ENCODE results near the gene CASK. TPM values are rescaled to one million over a fixed set of nuclear protein-coding genes. Genes with fewer than 3 reads are reported as not detected.

Gene CASK
- total and polyA plus RNA-seq, 12 donors, result 4.7 to 53.0 (median 41.3) TPM

DNA sequence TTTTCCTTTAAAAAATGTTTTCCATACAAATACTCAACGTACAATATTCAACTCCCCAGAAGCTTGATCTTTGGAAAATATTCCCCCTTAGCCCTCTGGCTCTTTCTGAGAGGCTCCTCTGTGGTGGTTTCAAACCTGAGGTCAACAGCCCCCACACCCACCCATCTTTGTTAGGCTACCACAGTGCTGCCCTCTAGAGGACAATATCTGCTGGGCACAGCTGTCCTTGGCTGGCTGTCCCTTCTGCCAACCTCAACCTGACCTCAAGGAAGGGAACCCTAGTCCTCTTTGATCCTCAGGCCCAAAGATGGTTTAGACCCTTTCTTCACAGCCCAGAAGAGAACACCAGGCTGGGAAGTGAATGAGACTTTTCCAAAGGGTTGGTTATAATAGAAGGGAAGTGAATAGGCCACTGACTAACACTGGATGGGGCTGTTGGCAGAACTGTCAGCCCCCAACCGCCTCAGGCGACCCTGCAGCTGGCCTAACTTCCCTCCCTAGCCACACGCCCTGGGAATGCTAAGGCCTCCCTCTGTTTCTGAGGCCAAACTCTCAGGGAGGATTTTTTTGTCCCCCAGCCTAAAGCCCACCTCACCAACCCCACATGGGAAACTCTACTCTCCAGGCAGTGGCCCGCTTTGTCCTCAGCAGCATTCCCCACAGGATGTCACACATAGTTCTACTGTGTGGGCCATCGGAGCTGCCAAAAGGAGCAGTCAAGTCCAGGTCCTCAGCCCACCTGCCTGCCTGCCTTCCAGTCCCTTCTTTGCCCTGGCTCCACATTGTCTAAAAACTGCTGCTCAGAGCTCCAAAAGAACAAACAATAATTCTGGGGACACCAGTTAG, 441.9 kb downstream of the CASK start:
- intact Hi-C loops (cut with DNase I), result no loop called here
- Histone ChIP-seq H3K4me3 (no peak overlapping the region), H3K9me3 (replicated peaks in 1 of 3) (no peaks in the 10 kb centered on the region), H3K27ac (no peak overlapping the region), H3K36me3 (replicated peaks in 1 of 2) (no peaks in the 10 kb centered on the region), H3K4me1 (replicated peaks in 1 of 2) (no peaks in the 10 kb centered on the region), H3K27me3 (peaks cover 4% of the 10 kb centered on the region)
- no peak for DNase-seq
- no peak for TF ChIP-seq POLR2A (IDR thresholded peaks at IDR 0.05)
- TF ChIP-seq, protein P1, sequence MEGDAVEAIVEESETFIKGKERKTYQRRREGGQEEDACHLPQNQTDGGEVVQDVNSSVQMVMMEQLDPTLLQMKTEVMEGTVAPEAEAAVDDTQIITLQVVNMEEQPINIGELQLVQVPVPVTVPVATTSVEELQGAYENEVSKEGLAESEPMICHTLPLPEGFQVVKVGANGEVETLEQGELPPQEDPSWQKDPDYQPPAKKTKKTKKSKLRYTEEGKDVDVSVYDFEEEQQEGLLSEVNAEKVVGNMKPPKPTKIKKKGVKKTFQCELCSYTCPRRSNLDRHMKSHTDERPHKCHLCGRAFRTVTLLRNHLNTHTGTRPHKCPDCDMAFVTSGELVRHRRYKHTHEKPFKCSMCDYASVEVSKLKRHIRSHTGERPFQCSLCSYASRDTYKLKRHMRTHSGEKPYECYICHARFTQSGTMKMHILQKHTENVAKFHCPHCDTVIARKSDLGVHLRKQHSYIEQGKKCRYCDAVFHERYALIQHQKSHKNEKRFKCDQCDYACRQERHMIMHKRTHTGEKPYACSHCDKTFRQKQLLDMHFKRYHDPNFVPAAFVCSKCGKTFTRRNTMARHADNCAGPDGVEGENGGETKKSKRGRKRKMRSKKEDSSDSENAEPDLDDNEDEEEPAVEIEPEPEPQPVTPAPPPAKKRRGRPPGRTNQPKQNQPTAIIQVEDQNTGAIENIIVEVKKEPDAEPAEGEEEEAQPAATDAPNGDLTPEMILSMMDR (IDR thresholded peaks at IDR 0.05), result peak in 4 of 6 experiments; percentile 17 to 36 (median 30)
- WGBS, 4 donors, result 70 to 91% (median 76%) methylated on average over 5 to 6 of the region's 6 CpGs

DNA sequence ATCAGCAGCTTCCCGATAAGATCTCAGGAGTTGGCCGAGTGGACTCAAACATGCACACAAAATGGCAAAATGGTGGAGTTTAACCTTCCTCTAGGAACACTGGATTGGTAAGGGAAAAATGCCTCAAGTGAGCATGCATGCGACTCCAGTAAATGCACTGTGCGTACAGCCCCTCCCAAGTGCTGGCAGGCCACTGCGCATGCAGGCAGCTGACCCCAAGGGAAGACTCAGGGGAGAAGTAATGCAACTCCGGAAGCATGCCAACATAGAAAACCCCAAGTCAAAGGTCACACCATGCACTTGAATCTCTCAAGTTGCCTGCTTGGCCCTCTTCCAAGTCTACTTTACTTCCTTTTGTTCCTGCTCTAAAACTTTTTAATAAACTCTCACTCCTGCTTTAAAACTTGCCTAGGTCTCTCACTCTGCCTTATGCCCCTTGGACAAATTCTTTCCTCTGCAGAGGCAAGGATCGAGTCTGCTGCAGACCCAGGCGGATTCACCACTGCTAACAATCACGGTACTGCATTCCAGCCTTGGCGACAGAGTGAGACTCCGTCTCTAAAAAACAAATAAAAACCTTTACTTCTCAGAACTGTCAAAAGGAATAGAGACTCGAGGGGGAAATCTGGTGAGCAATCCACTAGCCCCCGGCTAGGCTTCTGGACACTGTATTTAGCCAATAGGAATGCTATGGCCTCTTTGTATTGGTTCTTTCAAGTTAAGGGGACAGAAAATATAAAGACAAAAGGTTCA, 442.7 kb downstream of the CASK start:
- no peak for DNase-seq
- 86 to 92% (median 89%) methylated on average over 7 to 13 of the region's 13 CpGs for WGBS, 4 donors
- TF ChIP-seq, protein P1 (IDR thresholded peaks at IDR 0.05), result no peak
- no peak for TF ChIP-seq POLR2A (IDR thresholded peaks at IDR 0.05)
- no peak overlapping the region for H3K27ac ChIP-seq
- peaks cover 8% of the 10 kb centered on the region for H3K27me3 ChIP-seq
- intact Hi-C loops (cut with DNase I), result no loop called here
- H3K4me3 ChIP-seq, result no peak overlapping the region
- no peaks in the 10 kb centered on the region for H3K36me3 ChIP-seq (replicated peaks in 1 of 2)
- H3K4me1 ChIP-seq (replicated peaks in 1 of 2), result no peaks in the 10 kb centered on the region
- H3K9me3 ChIP-seq (replicated peaks in 1 of 3), result no peaks in the 10 kb centered on the region

DNA sequence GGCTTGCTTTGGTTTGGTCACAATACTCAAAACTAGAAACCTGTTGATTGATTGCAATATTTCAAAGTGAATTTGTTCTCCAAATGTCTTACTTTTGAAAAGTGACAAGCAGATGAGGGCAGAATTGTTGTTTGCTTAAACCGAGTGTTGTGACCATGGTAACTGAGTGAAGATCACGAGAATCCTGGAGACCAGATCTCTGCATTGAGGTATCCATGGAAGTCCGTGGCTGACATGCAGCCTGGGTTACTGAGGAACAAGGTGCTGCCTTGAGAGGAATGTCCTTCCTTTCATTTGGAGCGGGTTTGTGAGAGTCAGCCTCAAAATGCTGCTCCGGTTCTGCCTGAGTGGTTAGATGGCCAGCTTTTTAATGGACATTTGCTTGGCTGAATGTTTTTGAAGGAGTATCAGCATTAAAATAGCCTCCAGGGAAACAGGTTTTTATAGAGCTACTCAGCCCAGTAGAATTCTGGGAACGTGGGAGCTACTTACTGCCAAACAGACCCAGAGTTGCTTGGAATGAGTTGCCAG, 444.9 kb downstream of the CASK start:
- H3K36me3 ChIP-seq (replicated peaks in 1 of 2), result no peaks in the 10 kb centered on the region

More for the DNA sequence above, 444.9 kb downstream of the CASK start:
- DNase-seq, result no peak
- TF ChIP-seq POLR2A (IDR thresholded peaks at IDR 0.05), result no peak
- TF ChIP-seq, protein P1 (IDR thresholded peaks at IDR 0.05), result no peak
- Histone ChIP-seq H3K27me3 (peaks cover 8% of the 10 kb centered on the region), H3K4me3 (no peak overlapping the region), H3K4me1 (replicated peaks in 1 of 2) (no peaks in the 10 kb centered on the region), H3K9me3 (replicated peaks in 1 of 3) (no peaks in the 10 kb centered on the region), H3K27ac (no peak overlapping the region)
- intact Hi-C loops (cut with DNase I), result no loop called here
- WGBS, 4 donors, result 55 to 68% (median 58%) methylated on average over 6 of the region's 6 CpGs

Data from adrenal gland (tissue), 12 donors.